H1 (cell line): ENCODE data around the gene MLF1. TPM values are rescaled to one million over a fixed set of nuclear protein-coding genes. Genes with fewer than 3 reads are reported as not detected.

Source experiments
- CTCF ChIA-PET: fragments of 300-600 bp; sonication (Branson Sonifier 250); formaldehyde crosslinking; loops from one replicate; lab custom pipeline; 2021; ENCODE audit not compliant: partially characterized antibody; lab: Charles Lee
- POLR2A ChIA-PET: fragments of 300-600 bp; sonication (Branson Sonifier 250); formaldehyde crosslinking; loops from one replicate; lab custom pipeline; 2021; ENCODE audit warnings: inconsistent platforms; ENCODE audit not compliant: partially characterized antibody; lab: Charles Lee
- DNase-seq, 2 experiments: peaks; one replicate each; pipeline versions ENCODE4 v3.0.0 to v3.0.0-alpha.2; 2010 to 2022; ENCODE audit warnings: low spot score in 2 of 2, low read depth in 1 of 2, mixed read lengths in 1 of 2
- FAIRE-seq: peaks from 2 replicates; lab custom pipeline; 2011; peaks lifted over from hg19 to GRCh38; lab: Jason Lieb, UNC
- H2AFZ ChIP-seq: 2 replicates; pipeline ENCODE4 v1.8.1; 2012; ENCODE audit warnings: low read length, inconsistent platforms
- H2AK5ac ChIP-seq: 2 replicates; pipeline ENCODE4 v1.6.1; 2013; ENCODE audit warnings: low read depth, low read length
- H2BK120ac ChIP-seq: replicated peaks from 2 replicates; pipeline ENCODE3; 2013; ENCODE audit warnings: low read depth, low read length, inconsistent platforms
- H2BK12ac ChIP-seq: 2 replicates; pipeline ENCODE4 v1.6.1; 2013; ENCODE audit warnings: low read depth, low read length
- H2BK15ac ChIP-seq: 2 replicates; pipeline ENCODE4 v1.6.1; 2013; ENCODE audit warnings: low read length
- H2BK20ac ChIP-seq: 2 replicates; pipeline ENCODE4 v1.6.1; 2013; ENCODE audit warnings: low read length
- H2BK5ac ChIP-seq: 2 replicates; pipeline ENCODE4 v1.6.1; 2013; ENCODE audit warnings: low read depth, low read length
- H3K14ac ChIP-seq: 2 replicates; pipeline ENCODE4 v1.6.1; 2013; ENCODE audit warnings: inconsistent platforms; ENCODE audit not compliant: insufficient read length
- H3K18ac ChIP-seq: 2 replicates; pipeline ENCODE4 v1.6.1; 2013; ENCODE audit warnings: low read length; ENCODE audit errors: extremely low read depth
- H3K23ac ChIP-seq: 2 replicates; pipeline ENCODE4 v1.6.1; 2013; ENCODE audit warnings: inconsistent platforms; ENCODE audit not compliant: insufficient read length
- H3K23me2 ChIP-seq: 2 replicates; pipeline ENCODE4 v1.6.1; 2013; ENCODE audit warnings: low read depth, low read length
- H3K27ac ChIP-seq: 2 replicates; pipeline ENCODE4 v1.6.1; 2011; ENCODE audit warnings: low read depth, low read length, inconsistent platforms
- H3K27me3 ChIP-seq, 4 experiments: replicated peaks in 1 of 4; 1 replicate in 1 of 4; 2 replicates in 3 of 4; pipeline versions ENCODE4 v1.6.1 to v1.8.1; 2011 to 2013; ENCODE audit warnings: low read length in 3 of 4, mild to moderate bottlenecking in 3 of 4, inconsistent platforms in 2 of 4, mixed read lengths in 2 of 4, moderate library complexity in 1 of 4; ENCODE audit not compliant: control insufficient read depth in 3 of 4, insufficient read depth in 3 of 4; ENCODE audit errors: extremely low read depth in 1 of 4
- H3K36me3 ChIP-seq, 4 experiments: 2 replicates each; pipeline versions ENCODE4 v1.6.1 to v1.8.1; 2011 to 2013; ENCODE audit warnings: mild to moderate bottlenecking in 4 of 4, low read length in 3 of 4, moderate library complexity in 2 of 4, control low read depth in 1 of 4, inconsistent platforms in 1 of 4; ENCODE audit not compliant: insufficient read depth in 4 of 4, control insufficient read depth in 2 of 4
- H3K4ac ChIP-seq: replicated peaks from 2 replicates; pipeline ENCODE3; 2013; ENCODE audit warnings: low read length, low read depth, mixed read lengths, inconsistent platforms; ENCODE audit not compliant: insufficient read length
- H3K4me1 ChIP-seq, 4 experiments: replicated peaks in 1 of 4; 1 replicate in 1 of 4; 2 replicates in 3 of 4; pipeline versions ENCODE4 v1.6.1 to v1.8.1; 2011 to 2013; ENCODE audit warnings: low read length in 3 of 4, inconsistent platforms in 2 of 4, mixed read lengths in 1 of 4; ENCODE audit not compliant: insufficient read depth in 4 of 4, control insufficient read depth in 3 of 4
- H3K4me2 ChIP-seq, 2 experiments: 2 replicates each; pipeline versions ENCODE4 v1.6.1 to v1.8.1; 2011 to 2013; ENCODE audit warnings: low read depth in 2 of 2, low read length in 2 of 2, control low read depth in 1 of 2, inconsistent platforms in 1 of 2, mild to moderate bottlenecking in 1 of 2; ENCODE audit not compliant: insufficient read depth in 1 of 2
- H3K4me3 ChIP-seq, 4 experiments: fragments of 200-600, 300-600 bp in 1 of 4; sonication (generic), shearing (Covaris generic), sonication (Bioruptor Twin) in 1 of 4; 2 replicates each; pipeline versions ENCODE4 v1.5.1 to v1.8.1; 2011 to 2016; ENCODE audit warnings: low read length in 4 of 4, low read depth in 3 of 4, control low read depth in 2 of 4, inconsistent platforms in 2 of 4, mild to moderate bottlenecking in 2 of 4, mixed read lengths in 1 of 4, moderate library complexity in 1 of 4; ENCODE audit not compliant: insufficient read depth in 2 of 4; ENCODE audit errors: extremely low read depth in 1 of 4
- H3K56ac ChIP-seq: replicated peaks from 2 replicates; pipeline ENCODE3; 2013; ENCODE audit warnings: low read depth, mild to moderate bottlenecking, mixed read lengths, low read length, inconsistent platforms; ENCODE audit not compliant: insufficient read length
- H3K79me1 ChIP-seq: 2 replicates; pipeline ENCODE4 v1.6.1; 2013; ENCODE audit warnings: low read depth, low read length, control low read depth
- H3K79me2 ChIP-seq, 2 experiments: 2 replicates each; pipeline versions ENCODE4 v1.6.1 to v1.8.1; 2012 to 2013; ENCODE audit warnings: low read length in 2 of 2, mild to moderate bottlenecking in 2 of 2, inconsistent platforms in 1 of 2; ENCODE audit not compliant: insufficient read depth in 2 of 2, control insufficient read depth in 1 of 2
- H3K9ac ChIP-seq, 4 experiments: replicated peaks in 1 of 4; 1 replicate in 1 of 4; 2 replicates in 3 of 4; pipeline versions ENCODE4 v1.6.1 to v1.8.1; 2011 to 2013; ENCODE audit warnings: low read depth in 3 of 4, low read length in 3 of 4, control low read depth in 2 of 4, mild to moderate bottlenecking in 2 of 4, moderate library complexity in 2 of 4, inconsistent platforms in 1 of 4; ENCODE audit errors: extremely low read depth in 1 of 4
- H3K9me3 ChIP-seq, 2 experiments: 2 replicates each; pipeline versions ENCODE4 v1.6.1 to v1.8.1; 2012 to 2013; ENCODE audit warnings: mild to moderate bottlenecking in 2 of 2, moderate library complexity in 2 of 2, control low read depth in 1 of 2, inconsistent platforms in 1 of 2, low read depth in 1 of 2, low read length in 1 of 2, mixed read lengths in 1 of 2; ENCODE audit not compliant: insufficient read depth in 2 of 2
- H4K20me1 ChIP-seq, 2 experiments: replicated peaks in 1 of 2; 2 replicates each; pipeline versions ENCODE3 to v1.8.1; 2011 to 2013; ENCODE audit warnings: inconsistent platforms in 2 of 2, low read length in 2 of 2, mild to moderate bottlenecking in 1 of 2; ENCODE audit not compliant: insufficient read depth in 2 of 2, control insufficient read depth in 1 of 2
- H4K5ac ChIP-seq: 2 replicates; pipeline ENCODE4 v1.6.1; 2013; ENCODE audit warnings: low read length, low read depth, mixed read lengths, inconsistent platforms; ENCODE audit not compliant: insufficient read length
- H4K8ac ChIP-seq: 2 replicates; pipeline ENCODE4 v1.8.0; 2013; ENCODE audit warnings: mild to moderate bottlenecking, moderate library complexity, low read length, inconsistent platforms; ENCODE audit not compliant: insufficient read depth; ENCODE audit errors: extremely low read depth
- H4K91ac ChIP-seq: replicated peaks from 2 replicates; pipeline ENCODE3; 2013; ENCODE audit warnings: low read length, mixed read lengths, inconsistent platforms; ENCODE audit not compliant: insufficient read length
- ATF2 ChIP-seq: IDR thresholded peaks from 2 replicates; pipeline ENCODE4 v1.6.1; 2012; ENCODE audit warnings: low read length, inconsistent platforms
- CHD2 ChIP-seq: IDR thresholded peaks from 2 replicates; pipeline ENCODE4 v1.6.1; 2012; ENCODE audit warnings: low read length, improper control_type of control experiment
- CREB1 ChIP-seq: IDR thresholded peaks from 2 replicates; pipeline ENCODE4 v1.6.1; 2012; ENCODE audit warnings: inconsistent platforms
- EP300 ChIP-seq, 2 experiments: IDR thresholded peaks; 1 replicate in 1 of 2; 2 replicates in 1 of 2; pipeline ENCODE4 v1.6.1; 2011 to 2012; ENCODE audit warnings: low read depth in 2 of 2, low read length in 2 of 2, mild to moderate bottlenecking in 2 of 2, borderline replicate concordance in 1 of 2, inconsistent platforms in 1 of 2, moderate library complexity in 1 of 2
- POU5F1 ChIP-seq: IDR thresholded peaks from 2 replicates; pipeline ENCODE4 v1.6.1; 2011; ENCODE audit warnings: low read depth, mild to moderate bottlenecking, low read length, moderate library complexity
- RBBP5 ChIP-seq: IDR thresholded peaks from 2 replicates; pipeline ENCODE4 v1.7.1; 2012; ENCODE audit warnings: low read depth, mild to moderate bottlenecking, inconsistent platforms, low read length, moderate library complexity, borderline replicate concordance
- RXRA ChIP-seq: IDR thresholded peaks from 2 replicates; pipeline ENCODE4 v1.6.1; 2011; ENCODE audit warnings: low read depth, mild to moderate bottlenecking, low read length, moderate library complexity; ENCODE audit not compliant: insufficient read depth
- SIRT6 ChIP-seq: IDR thresholded peaks from one replicate; pipeline ENCODE4 v1.7.1; 2012; ENCODE audit warnings: low read length, inconsistent platforms
- SUZ12 ChIP-seq: fragments of 200-600 bp; sonication (generic); IDR thresholded peaks from 2 replicates; pipeline ENCODE4 v1.6.1; 2012; ENCODE audit warnings: mild to moderate bottlenecking, inconsistent platforms, low read length, moderate library complexity, mixed read lengths
- TAF7 ChIP-seq: optimal IDR thresholded peaks from 2 replicates; pipeline ENCODE3; 2011; ENCODE audit warnings: low read depth, mild to moderate bottlenecking, inconsistent platforms, low read length, moderate library complexity, borderline replicate concordance
- TEAD4 ChIP-seq: IDR thresholded peaks from 2 replicates; pipeline ENCODE4 v1.6.1; 2012; ENCODE audit warnings: low read depth, low read length, inconsistent platforms, mixed read lengths
- YY1 ChIP-seq: IDR thresholded peaks from 2 replicates; pipeline ENCODE4 v1.6.1; 2011; ENCODE audit warnings: low read depth, mild to moderate bottlenecking, low read length
- ZNF274 ChIP-seq: IDR thresholded peaks from 2 replicates; pipeline ENCODE4 v1.7.0; 2012; ENCODE audit warnings: low read length, borderline replicate concordance; ENCODE audit errors: extremely low read depth
- polyA plus RNA-seq, 7 experiments: library from polyadenylated mRNA; depleted of rRNA in 3 of 7; stranded (reverse) in 5 of 7; unstranded in 2 of 7; fragments of >200 nt in 5 of 7; fragments of 200-250 nt in 2 of 7; gene quantifications; 1 replicate in 5 of 7; 2 replicates in 1 of 7; 4 replicates in 1 of 7; pipeline versions ENCODE4 v1.2.1 to v1.2.3, GENCODE V29; 2011 to 2013; ENCODE audit warnings: missing spikeins in 2 of 7, mixed read lengths in 2 of 7
- total RNA-seq: library from RNA; stranded (reverse); fragmentation: NEBNext Ultra II Directional; extraction: Animal tissue kit (Norgen Biotek cat#: 25700); gene quantifications from 2 replicates; pipeline ENCODE4 v1.2.1, GENCODE V29; 2021

The MLF1 gene
- total and polyA plus RNA-seq, 2 of the 8 experiments (the other 6 are each of a cell fraction or from before 2014, with no cell fraction given), result 13.4 to 48.9 TPM

GRCh38 chr3:158574646-158575045 lies 3.7 kb downstream of the MLF1 start (continued):
- no peak for TF ChIP-seq POU5F1

GRCh38 chr3:158590223-158590622 lies 19.2 kb downstream of the MLF1 start:
- no peak overlapping the region for H3K56ac ChIP-seq
- no peaks in the 10 kb centered on the region for H3K4me1 ChIP-seq
- H3K23ac ChIP-seq, result no peak overlapping the region
- no peak overlapping the region for H2BK20ac ChIP-seq
- H3K9ac ChIP-seq, result no peak overlapping the region
- H3K9me3 ChIP-seq, result no peaks in the 10 kb centered on the region
- no peak overlapping the region for H2BK12ac ChIP-seq
- H3K27ac ChIP-seq, result no peak overlapping the region
- H3K4me2 ChIP-seq, result no peak overlapping the region
- H3K18ac ChIP-seq, result no peak overlapping the region
- no peak overlapping the region for H2AK5ac ChIP-seq
- no peaks in the 10 kb centered on the region for H3K79me1 ChIP-seq
- H4K5ac ChIP-seq, result no peak overlapping the region
- no peak overlapping the region for H4K91ac ChIP-seq
- no peak overlapping the region for H3K4ac ChIP-seq
- CTCF ChIA-PET, result interaction anchor here (1.1 kb wide), 1 partner anchor 12 kb away, joined by 3 read pairs; no protein-coding TSS in a partner anchor
- no peaks in the 10 kb centered on the region for H3K79me2 ChIP-seq
- no peak overlapping the region for H4K8ac ChIP-seq
- DNase-seq (no peak), FAIRE-seq (no peak)
- no peaks in the 10 kb centered on the region for H3K27me3 ChIP-seq
- H2BK15ac ChIP-seq, result no peak overlapping the region
- H2AFZ ChIP-seq, result no peak overlapping the region
- POLR2A ChIA-PET, result no interaction called here
- H3K23me2 ChIP-seq, result no peaks in the 10 kb centered on the region
- no peak overlapping the region for H2BK120ac ChIP-seq
- H2BK5ac ChIP-seq, result no peak overlapping the region
- no peak overlapping the region for H3K14ac ChIP-seq
- no peak overlapping the region for H3K4me3 ChIP-seq
- no peaks in the 10 kb centered on the region for H4K20me1 ChIP-seq
- no peaks in the 10 kb centered on the region for H3K36me3 ChIP-seq
- TF ChIP-seq SIRT6, result no peak
- no peak for TF ChIP-seq ATF2
- TF ChIP-seq TEAD4, result no peak
- TF ChIP-seq ZNF274, result no peak
- no peak for TF ChIP-seq CREB1
- TF ChIP-seq CHD2, result no peak
- no peak for TF ChIP-seq RBBP5
- TF ChIP-seq RXRA, result no peak
- TF ChIP-seq SUZ12, result no peak
- no peak for TF ChIP-seq TAF7
- no peak for TF ChIP-seq EP300 (IDR thresholded peaks at IDR 0.05; ENCODE audit: borderline replicate concordance in 1 of 2, low read depth in 2 of 2, low read length in 2 of 2)
- no peak for TF ChIP-seq YY1
